Measurements from ENCODE around the gene FAM210A.

GRCh38 chr18:13643261-13643751, 83.1 kb downstream of the FAM210A start:
- no peak for TF ChIP-seq CTCF (IDR thresholded peaks at IDR 0.05; ENCODE audit: low read length)
- TF ChIP-seq EZH2phosphoT487 (IDR thresholded peaks at IDR 0.05; ENCODE audit: low read length) = no peak
